ENCODE data around the gene ZNF280B.
"Not testable (repeated sequence)": the region's sequence is repeated elsewhere in the genome, so short reads cannot be mapped to it uniquely, and the experiment has no call there.

ZNF280B gene

GRCh38 chr22:22452996-22453686 is 55.4 kb downstream of the ZNF280B start:
- DNase-seq (ENCODE audit: low read depth), result no peak
- TF ChIP-seq POLR2A (IDR thresholded peaks at IDR 0.05; ENCODE audit: extremely low read depth, insufficient read length) (no peak), MYC (IDR thresholded peaks at IDR 0.05; ENCODE audit: low read depth, low read length) (no peak), MAX (IDR thresholded peaks at IDR 0.05; ENCODE audit: low read depth, low read length) (no peak), CTCF (IDR thresholded peaks at IDR 0.05; ENCODE audit: low read depth, low read length) (no peak)
- H3K4me3 ChIP-seq (ENCODE audit: low read depth, low read length), result no peak overlapping the region

- TF ChIP-seq POLR2A (IDR thresholded peaks at IDR 0.05; ENCODE audit: extremely low read depth, insufficient read length), result no peak
- no peak for TF ChIP-seq CTCF (IDR thresholded peaks at IDR 0.05; ENCODE audit: low read depth, low read length)
- no peak for TF ChIP-seq MYC (IDR thresholded peaks at IDR 0.05; ENCODE audit: low read depth, low read length)
- no peak for TF ChIP-seq MAX (IDR thresholded peaks at IDR 0.05; ENCODE audit: low read depth, low read length)
- DNase-seq (ENCODE audit: low read depth), result no peak
- H3K4me3 ChIP-seq (ENCODE audit: low read depth, low read length), result no peak overlapping the region
These were observed 56.3 kb downstream of the ZNF280B start for GRCh38 chr22:22452211-22452610.

GRCh38 chr22:22450343-22450839 is 58.2 kb downstream of the ZNF280B start:
- peak; percentile 30 for DNase-seq (ENCODE audit: low read depth)
- H3K4me3 ChIP-seq (ENCODE audit: low read depth, low read length), result no peak overlapping the region
- TF ChIP-seq MYC (IDR thresholded peaks at IDR 0.05; ENCODE audit: low read depth, low read length), result no peak
- no peak for TF ChIP-seq MAX (IDR thresholded peaks at IDR 0.05; ENCODE audit: low read depth, low read length)
- TF ChIP-seq CTCF (IDR thresholded peaks at IDR 0.05; ENCODE audit: low read depth, low read length), result no peak
- TF ChIP-seq POLR2A (IDR thresholded peaks at IDR 0.05; ENCODE audit: extremely low read depth, insufficient read length), result no peak

GRCh38 chr22:22449819-22450218 is 58.7 kb downstream of the ZNF280B start:
- TF ChIP-seq POLR2A (IDR thresholded peaks at IDR 0.05; ENCODE audit: extremely low read depth, insufficient read length), result no peak
- no peak for TF ChIP-seq MAX (IDR thresholded peaks at IDR 0.05; ENCODE audit: low read depth, low read length)
- TF ChIP-seq CTCF (IDR thresholded peaks at IDR 0.05; ENCODE audit: low read depth, low read length), result no peak
- no peak for TF ChIP-seq MYC (IDR thresholded peaks at IDR 0.05; ENCODE audit: low read depth, low read length)
- DNase-seq (ENCODE audit: low read depth), result no peak
- H3K4me3 ChIP-seq (ENCODE audit: low read depth, low read length), result no peak overlapping the region

- no peak overlapping the region for H3K4me3 ChIP-seq (ENCODE audit: low read depth, low read length)
- TF ChIP-seq MAX (IDR thresholded peaks at IDR 0.05; ENCODE audit: low read depth, low read length), result no peak
- no peak for TF ChIP-seq CTCF (IDR thresholded peaks at IDR 0.05; ENCODE audit: low read depth, low read length)
- no peak for TF ChIP-seq POLR2A (IDR thresholded peaks at IDR 0.05; ENCODE audit: extremely low read depth, insufficient read length)
- TF ChIP-seq MYC (IDR thresholded peaks at IDR 0.05; ENCODE audit: low read depth, low read length), result no peak
- no peak for DNase-seq (ENCODE audit: low read depth)
These were observed 62.0 kb downstream of the ZNF280B start for GRCh38 chr22:22446517-22446916.

- DNase-seq (ENCODE audit: low read depth); H3K4me3 ChIP-seq (ENCODE audit: low read depth, low read length): not testable (repeated sequence)
These were observed 64.4 kb downstream of the ZNF280B start for GRCh38 chr22:22444007-22444589.
